Measurements from ENCODE around the gene ENHO.

ENHO gene

GRCh38 chr9:34522971-34523797, at the start of gene ENHO:
ENHO (minus strand) TSS chr9:34522990; CDS start chr9:34521695, 1,295 bp downstream.
- peak; percentile 73 for DNase-seq (ENCODE audit: low read depth)

GRCh38 chr9:34572092-34572491, 49.3 kb upstream of the ENHO start:
- DNase-seq (ENCODE audit: low read depth) = no peak

- DNase-seq (ENCODE audit: low read depth) = no peak
These were observed 48.7 kb upstream of the ENHO start for GRCh38 chr9:34571481-34571810.

GRCh38 chr9:34570809-34571480, 48.2 kb upstream of the ENHO start:
- DNase-seq (ENCODE audit: low read depth) = no peak

GRCh38 chr9:34570376-34570775, 47.6 kb upstream of the ENHO start:
- DNase-seq (ENCODE audit: low read depth) = no peak

- DNase-seq (ENCODE audit: low read depth) = no peak
These were observed 46.0 kb upstream of the ENHO start for GRCh38 chr9:34568774-34569173.

- no peak for DNase-seq (ENCODE audit: low read depth)
These were observed 45.3 kb upstream of the ENHO start for GRCh38 chr9:34568133-34568532.

- no peak for DNase-seq (ENCODE audit: low read depth)
These were observed 44.2 kb upstream of the ENHO start for GRCh38 chr9:34566972-34567371.

GRCh38 chr9:34566322-34566721, 43.5 kb upstream of the ENHO start:
- no peak for DNase-seq (ENCODE audit: low read depth)

GRCh38 chr9:34565856-34566255, 43.1 kb upstream of the ENHO start:
- no peak for DNase-seq (ENCODE audit: low read depth)

GRCh38 chr9:34564617-34565016, 41.8 kb upstream of the ENHO start:
- no peak for DNase-seq (ENCODE audit: low read depth)

- DNase-seq (ENCODE audit: low read depth) = no peak
These were observed 40.5 kb upstream of the ENHO start for GRCh38 chr9:34563262-34563661.

GRCh38 chr9:34562135-34562745, 39.5 kb upstream of the ENHO start:
- no peak for DNase-seq (ENCODE audit: low read depth)

- no peak for DNase-seq (ENCODE audit: low read depth)
These were observed 37.9 kb upstream of the ENHO start for GRCh38 chr9:34560599-34561214.

- no peak for DNase-seq (ENCODE audit: low read depth)
These were observed 37.0 kb upstream of the ENHO start for GRCh38 chr9:34559624-34560455.

- DNase-seq (ENCODE audit: low read depth) = no peak
These were observed 36.3 kb upstream of the ENHO start for GRCh38 chr9:34558919-34559623.

- DNase-seq (ENCODE audit: low read depth) = no peak
These were observed 35.6 kb upstream of the ENHO start for GRCh38 chr9:34558364-34558763.

- DNase-seq (ENCODE audit: low read depth) = no peak
These were observed 34.9 kb upstream of the ENHO start for GRCh38 chr9:34557426-34558321.

GRCh38 chr9:34556949-34557348, 34.2 kb upstream of the ENHO start:
- DNase-seq (ENCODE audit: low read depth) = no peak

GRCh38 chr9:34555936-34556525, 33.2 kb upstream of the ENHO start:
- DNase-seq (ENCODE audit: low read depth) = no peak

All from stimulated activated CD4-positive, alpha-beta T cell treated with anti-CD3 and anti-CD28 coated beads, Interleukin-2, amount 100 ng/mL, for 4 hours (primary cell).